GM19397 (cell line): ENCODE measurements around the gene CRYBB1.
"Not testable (repeated sequence)": the region's sequence is repeated elsewhere in the genome, so short reads cannot be mapped to it uniquely, and the experiment has no call there.

Source experiments
- ATAC-seq: cut with Tn5 transposase; IDR thresholded peaks from one replicate; pipeline ENCODE4 v1.9.1; 2021; ENCODE audit warnings: mild to moderate bottlenecking, moderate library complexity; ENCODE audit not compliant: unreplicated experiment

The CRYBB1 gene

GRCh38 chr22:26642465-26643417 lies 24.9 kb upstream of the CRYBB1 start:
- ATAC-seq = no peak

- ATAC-seq = no peak
These were observed 18.5 kb upstream of the CRYBB1 start for GRCh38 chr22:26636296-26636695.

GRCh38 chr22:26635117-26635516 lies 17.3 kb upstream of the CRYBB1 start:
- ATAC-seq = no peak

DNA sequence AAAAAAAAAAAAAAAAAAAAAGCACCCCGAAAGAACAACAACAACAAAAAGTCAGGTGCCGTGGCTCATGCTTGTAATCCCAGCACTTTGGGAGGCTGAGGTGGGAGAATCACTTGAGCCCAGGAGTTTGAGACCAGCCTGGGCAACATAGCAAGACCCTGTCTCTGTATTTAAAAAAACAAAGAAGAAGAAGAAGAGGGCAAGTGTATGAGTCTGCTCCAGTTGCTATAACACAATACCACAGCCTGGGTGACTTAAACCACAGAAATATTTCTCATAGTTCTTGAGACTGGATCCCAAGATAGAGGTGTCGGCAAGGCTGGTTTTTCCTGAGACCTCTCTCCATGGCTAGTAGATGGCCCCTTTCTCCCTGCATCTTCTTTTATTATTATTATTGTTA lies 16.4 kb upstream of the CRYBB1 start:
- no peak for ATAC-seq

- ATAC-seq = no peak
These were observed 14.8 kb upstream of the CRYBB1 start for GRCh38 chr22:26632422-26633155.

- ATAC-seq = no peak
These were observed 13.5 kb upstream of the CRYBB1 start for GRCh38 chr22:26631282-26631681.

GRCh38 chr22:26629988-26630761 lies 12.3 kb upstream of the CRYBB1 start:
- no peak for ATAC-seq

DNA sequence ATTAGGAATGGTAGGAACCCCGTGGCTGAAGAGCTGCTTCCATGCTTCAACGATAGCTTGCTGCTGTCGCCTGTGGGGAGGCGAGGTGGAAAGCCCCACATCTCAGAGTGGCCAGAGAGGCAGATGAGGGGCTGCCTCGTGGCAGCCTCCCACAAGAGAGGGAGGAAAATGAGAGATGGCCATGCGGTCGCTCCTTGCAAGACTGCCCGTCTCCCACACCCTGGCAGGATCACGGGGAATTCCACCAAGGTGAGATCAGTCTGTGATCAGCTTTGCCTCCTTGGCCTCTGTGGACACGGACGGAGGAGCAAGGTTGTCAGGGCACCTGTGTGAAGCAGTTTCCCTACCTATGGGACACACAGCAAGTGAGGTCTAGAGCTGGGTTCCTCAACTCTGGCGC lies 7.0 kb upstream of the CRYBB1 start:
- ATAC-seq = no peak

DNA sequence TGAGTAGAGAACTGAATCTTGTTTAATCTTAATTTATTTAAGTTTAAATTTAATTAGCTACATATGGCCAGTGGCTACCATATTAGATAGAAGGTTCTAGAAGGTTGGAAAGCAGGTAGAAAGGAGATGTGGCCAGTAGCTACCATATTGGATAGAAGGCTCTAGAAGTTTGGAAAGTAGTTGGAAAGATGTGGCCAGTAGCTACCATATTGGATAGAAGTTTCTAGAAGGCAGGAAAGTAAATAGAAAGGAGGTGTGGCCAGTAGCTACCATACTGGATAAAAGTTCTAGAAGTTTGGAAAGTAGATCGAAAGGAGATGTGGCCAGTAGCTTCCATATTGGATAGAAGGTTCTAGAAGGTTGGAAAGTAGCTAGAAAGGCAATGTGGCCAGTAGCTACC lies 6.2 kb upstream of the CRYBB1 start:
- ATAC-seq = no peak

- no peak for ATAC-seq
These were observed 3.8 kb upstream of the CRYBB1 start, which contains the start of gene CRYBA4 for GRCh38 chr22:26621663-26622062. TSS of gene CRYBA4 (plus strand) at chr22:26621963. CDS start at chr22:26622597, 634 bp downstream.

DNA sequence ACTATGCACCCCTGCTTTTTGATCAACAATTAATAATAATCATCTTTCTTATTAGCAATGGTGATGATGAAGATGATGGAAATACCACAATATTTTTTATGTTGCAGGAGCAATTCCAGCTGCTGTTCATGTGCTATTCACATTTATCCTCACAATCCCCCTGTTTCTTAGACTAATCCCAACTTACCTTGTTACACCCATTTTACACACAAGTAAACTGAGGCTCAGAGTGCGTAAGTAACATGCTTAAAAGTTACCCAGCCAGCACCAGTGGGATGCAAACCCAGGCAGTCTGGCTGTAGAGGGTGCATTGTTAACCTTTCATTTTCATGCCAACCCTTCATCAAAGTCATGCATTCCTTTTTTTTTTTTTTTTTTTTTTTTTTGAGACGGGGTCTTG lies 2.4 kb upstream of the CRYBB1 start:
- no peak for ATAC-seq

- ATAC-seq = no peak
These were observed 1.7 kb upstream of the CRYBB1 start for GRCh38 chr22:26619510-26619909.

GRCh38 chr22:26618455-26618854 lies 628 bp upstream of the CRYBB1 start:
- ATAC-seq = no peak

DNA sequence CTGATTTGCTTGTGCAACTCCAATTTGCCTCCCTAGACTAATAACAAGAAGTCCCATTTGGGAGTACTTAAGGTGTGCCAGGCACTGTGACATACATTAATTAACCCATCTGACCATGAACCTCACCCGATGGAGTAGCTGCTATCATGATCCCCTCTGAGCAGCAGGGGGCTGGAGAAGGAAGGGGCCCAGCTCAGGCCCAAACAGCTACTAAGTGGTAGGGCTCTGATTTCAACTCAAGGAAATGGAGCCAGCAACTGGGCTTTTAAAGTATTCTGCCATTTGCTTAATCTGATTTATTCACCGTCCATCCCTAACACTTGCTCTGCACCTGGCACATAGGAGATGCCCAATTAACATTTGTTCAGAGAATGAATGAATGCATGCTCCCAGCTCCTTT lies 1.2 kb downstream of the CRYBB1 start:
- ATAC-seq = no peak

GRCh38 chr22:26615830-26616435 lies 1.9 kb downstream of the CRYBB1 start:
- ATAC-seq = no peak

- ATAC-seq = peak; percentile 48
These were observed 2.7 kb downstream of the CRYBB1 start for GRCh38 chr22:26615149-26615548.

GRCh38 chr22:26614322-26614721 lies 3.5 kb downstream of the CRYBB1 start:
- ATAC-seq = no peak

GRCh38 chr22:26613753-26614152 lies 4.1 kb downstream of the CRYBB1 start:
- not testable (repeated sequence) for ATAC-seq

DNA sequence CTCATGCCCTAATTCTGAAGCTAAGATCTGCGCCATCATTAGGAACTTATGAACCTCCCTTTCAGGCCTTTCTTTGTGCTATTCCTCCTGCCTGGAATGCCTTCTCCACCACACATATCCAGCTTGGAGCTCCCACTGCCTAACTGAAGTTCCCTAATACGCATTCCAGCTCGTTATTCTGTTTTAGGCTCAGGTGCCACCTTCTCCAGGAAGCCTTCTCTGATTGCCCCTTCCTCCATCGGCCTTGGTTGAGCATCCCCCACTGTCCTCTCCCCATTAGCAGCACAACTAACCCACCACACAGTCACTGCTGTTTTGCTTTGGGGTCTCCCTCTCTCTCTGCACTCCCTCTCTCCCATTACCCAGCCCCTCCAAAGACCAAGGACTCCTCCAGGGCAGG lies 5.2 kb downstream of the CRYBB1 start:
- ATAC-seq = no peak

- no peak for ATAC-seq
These were observed 6.8 kb downstream of the CRYBB1 start for GRCh38 chr22:26610996-26611395.
